Medulla oblongata (tissue), 1 donor: Measurements from ENCODE around the gene LTA4H.

ENCODE experiments used
- DNase-seq: peaks from one replicate; pipeline ENCODE4 v3.0.0-alpha.2; 2015; ENCODE audit errors: extremely low spot score

Gene LTA4H

DNA sequence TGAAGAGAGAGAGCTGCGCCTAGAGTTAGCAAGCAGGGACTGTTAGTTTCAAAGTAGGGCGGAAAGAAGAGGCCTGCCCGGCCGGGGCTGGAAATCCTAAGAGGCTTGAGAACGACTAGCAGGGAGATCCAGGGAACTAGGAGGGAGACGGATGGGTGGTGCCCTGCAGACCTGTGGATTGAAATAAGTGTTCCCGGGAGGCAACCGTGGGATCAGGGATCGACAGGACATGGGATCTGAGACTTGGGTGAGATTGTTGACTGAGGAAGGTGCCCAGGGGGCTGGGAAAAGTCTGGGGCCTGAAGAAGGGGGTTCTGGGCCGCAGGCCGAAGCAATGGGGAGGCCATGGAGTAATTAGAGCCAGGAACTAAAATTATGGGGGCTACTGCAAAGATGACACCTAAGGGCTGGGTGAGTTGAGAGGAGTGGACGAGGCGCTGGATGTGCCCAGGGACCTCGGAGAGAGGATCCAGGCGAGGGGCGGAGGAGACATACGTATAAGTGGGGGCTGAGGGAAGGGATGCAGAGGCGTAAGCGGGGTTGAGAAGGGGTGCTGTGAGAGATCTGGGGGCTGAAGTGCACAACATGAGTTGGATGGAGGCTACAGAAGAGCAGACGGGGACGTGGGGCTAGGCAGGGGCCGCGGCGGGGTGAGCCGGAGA is 635 bp downstream of the LTA4H start:
- peak; percentile 41 for DNase-seq

DNA sequence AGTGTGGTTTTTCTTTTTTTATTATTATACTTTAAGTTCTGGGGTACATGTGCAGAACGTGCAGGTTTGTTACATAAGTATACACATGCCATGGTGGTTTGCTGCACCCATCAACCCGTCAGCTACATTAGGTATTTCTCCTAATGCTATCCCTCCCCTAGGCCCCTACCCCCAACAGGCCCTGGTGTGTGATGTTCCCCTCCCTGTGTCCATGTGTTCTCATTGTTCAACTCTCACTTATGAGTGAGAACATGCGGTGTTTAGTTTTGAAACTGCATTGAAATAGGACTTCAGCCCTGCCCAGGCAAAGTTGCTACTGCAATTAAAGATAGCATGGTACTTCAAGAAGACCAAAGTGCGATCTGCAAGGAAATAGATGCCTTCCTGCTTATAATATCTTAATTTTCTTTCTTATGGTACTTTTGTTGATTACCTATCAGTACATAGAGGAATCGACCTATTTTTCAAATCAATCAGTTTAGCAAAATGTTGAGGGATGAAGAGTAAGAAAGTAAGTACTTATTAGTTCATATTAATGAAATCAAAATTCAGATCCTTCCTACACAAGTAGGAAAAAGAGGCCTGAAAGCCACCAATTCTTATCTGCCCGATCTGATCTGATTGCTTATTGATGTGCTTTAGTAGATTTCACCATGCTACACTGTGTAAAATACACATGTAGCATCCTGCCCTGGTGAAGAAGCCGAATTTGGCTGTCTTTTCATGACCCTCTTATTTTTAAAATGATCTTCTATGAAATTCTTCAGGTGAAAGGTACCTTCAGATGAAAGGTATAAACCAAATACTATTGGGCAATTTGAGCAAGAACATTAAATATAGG is 1.6 kb downstream of the LTA4H start:
- DNase-seq = no peak

DNA sequence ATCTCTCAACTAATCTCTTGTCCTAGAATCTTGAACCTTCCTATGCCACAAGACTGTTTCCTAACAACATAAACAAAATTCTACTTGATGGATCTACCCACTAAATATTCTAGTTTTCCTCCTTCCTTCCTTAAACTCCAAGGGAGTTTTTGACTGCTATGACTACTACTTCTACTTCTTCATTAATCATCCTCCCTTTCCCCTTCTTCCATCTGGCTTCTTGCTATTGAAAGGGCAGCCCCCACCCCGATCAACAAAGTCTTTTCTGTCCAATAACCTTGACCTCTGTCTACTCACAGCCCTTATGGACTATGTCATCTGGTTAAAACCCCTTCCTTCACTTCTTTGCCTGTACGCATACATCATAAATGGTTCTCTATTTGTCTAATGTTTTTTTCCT is 5.6 kb downstream of the LTA4H start:
- no peak for DNase-seq

DNA sequence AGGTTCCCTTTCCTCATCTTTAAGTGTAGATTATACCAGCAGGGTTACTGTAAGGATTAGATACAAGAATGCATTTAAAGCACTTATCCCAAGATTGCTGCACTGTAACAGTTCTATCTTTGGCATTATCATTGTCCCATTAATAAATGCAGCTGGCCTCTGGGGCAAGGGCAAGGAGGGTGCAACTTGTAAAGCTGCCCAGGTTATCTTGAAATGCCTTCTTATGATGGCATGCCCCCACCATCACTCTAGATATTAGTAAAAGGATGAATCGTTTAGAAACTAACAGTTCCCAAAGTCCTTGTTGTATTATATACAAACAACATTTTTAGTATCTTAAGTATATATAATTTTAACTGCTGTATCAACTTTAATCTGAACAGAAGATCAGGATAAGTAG is 6.8 kb downstream of the LTA4H start:
- no peak for DNase-seq

DNA sequence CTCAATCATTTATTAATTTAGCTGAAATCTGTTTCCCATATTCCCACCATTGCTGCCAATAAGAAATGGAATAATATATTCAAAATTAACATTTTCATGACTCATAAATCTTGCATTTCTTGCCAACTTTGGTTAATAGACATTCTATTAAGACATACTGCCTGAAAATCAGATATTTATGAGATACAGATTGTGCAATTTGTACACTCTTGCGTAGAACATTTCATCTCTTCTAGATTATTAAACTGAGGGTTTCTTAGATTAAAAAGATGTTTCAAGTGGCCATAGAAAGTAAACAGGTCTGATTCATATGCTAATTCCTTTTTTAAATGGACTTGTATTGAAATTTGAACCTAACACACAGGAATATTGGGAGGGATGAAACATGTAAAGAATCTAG is 9.1 kb downstream of the LTA4H start:
- DNase-seq = no peak

DNA sequence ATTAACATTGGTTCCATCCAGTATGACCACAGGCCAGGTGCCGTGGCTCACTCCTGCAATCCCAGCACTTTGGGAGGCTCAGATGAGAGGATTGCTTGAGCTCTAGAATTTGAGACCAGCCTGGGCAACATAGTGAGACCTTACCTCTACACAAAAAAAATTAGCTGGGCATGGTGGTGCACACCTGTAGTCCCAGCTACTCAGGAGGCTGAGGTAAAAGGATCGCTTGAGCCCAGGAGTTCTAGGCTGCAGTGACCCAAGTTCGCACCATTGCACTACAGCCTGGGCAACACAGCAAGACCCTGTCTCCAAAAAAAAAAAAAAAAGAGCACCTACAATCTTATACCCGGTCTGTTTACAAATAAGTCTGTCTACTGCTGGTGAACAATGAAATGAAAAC is 9.9 kb downstream of the LTA4H start:
- no peak for DNase-seq

DNA sequence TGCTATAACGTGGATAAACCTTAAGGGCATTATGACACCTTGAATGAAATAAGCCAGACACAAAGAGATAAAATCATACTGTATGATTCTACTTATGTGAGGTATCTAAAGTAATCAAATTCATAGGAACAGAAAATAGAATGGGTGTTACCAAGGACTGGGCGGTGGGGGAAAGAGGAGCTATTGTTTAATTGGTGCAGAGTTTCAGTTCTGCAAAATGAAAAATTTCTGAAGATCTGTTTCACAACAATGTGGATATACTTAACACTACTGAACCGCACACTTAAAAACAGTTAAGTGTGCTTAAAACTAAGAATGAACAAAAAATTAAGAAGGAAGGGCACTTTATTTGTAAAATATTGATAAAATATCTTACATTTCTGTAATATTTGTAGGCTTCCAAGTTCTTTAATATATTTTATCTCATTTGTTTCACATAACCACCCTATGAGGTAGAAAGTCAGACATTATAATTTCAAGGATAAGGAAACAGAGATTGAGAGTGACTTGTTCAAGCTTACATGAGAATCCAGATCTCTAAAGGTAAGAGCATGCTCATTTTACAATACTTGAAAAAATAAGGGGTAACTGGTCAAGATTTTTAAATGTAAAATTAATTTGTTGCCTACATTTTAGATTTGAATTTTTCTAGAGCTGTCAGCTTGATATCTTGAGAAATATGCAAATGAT is 14.9 kb downstream of the LTA4H start:
- DNase-seq = no peak

DNA sequence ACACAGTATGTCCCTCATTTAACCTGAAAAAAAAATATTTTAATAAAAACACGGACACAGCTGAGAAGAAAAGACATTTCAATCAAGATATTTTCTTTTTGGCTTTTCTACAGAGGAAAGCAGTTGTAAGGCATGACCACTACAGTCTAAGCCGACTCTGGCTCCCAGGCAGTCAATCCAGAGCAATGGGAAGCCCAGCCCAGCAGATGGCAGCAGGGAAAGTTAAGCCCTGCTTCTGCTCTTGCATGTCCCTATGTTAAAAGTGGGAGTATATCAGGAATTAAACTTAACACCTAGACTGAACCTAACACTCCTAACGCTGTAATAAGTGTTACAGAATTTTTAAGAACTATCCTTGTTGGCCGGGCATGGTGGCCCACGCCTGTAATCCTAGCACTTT is 19.7 kb downstream of the LTA4H start:
- no peak for DNase-seq

DNA sequence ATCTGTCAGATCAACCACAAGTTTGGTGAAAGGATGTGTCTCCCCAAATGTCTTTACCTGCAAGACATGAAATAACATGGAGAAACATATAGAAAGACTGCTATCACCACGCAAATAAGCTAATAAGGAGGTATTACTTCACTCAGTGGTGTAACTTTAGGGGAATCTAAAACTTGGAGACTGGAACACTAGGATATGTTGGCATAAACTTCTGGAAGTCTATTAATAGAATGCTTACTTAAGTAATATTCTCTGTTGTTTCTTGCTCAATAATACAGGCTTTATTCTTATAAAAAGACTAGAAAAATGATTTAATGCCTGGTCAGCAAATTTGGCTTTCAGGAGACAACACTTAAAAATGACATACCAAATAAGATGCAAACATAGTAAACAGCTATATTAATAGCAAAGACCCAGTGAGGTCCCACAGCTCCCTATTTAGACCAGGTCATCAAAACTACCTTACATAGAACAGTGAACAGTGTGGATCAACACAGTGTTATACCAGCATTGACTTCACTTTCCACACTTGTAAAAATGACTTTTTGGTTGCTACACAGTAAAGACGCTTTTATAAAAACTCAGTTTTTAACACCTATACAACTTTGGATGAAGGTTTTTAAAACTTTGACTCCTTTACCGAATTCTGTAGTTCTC is 20.3 kb downstream of the LTA4H start:
- no peak for DNase-seq

DNA sequence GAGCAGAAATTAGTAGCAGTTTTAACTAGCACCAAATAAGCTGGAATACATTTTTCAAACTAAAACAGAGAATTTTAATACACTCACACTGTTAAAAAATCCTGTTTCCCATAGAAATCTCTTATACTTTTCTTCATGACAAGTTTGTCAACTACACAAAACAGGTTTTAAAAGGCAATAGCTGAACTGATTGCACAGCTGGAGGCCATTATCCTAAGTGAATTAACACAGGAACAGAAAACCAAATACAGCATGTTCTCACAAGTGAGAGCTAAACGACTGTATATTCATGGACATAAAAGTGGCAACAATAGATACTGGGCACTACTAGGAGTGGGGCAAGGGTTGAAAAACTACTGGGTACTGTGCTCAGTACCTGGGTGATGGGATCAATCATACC is 27.7 kb downstream of the LTA4H start:
- no peak for DNase-seq

DNA sequence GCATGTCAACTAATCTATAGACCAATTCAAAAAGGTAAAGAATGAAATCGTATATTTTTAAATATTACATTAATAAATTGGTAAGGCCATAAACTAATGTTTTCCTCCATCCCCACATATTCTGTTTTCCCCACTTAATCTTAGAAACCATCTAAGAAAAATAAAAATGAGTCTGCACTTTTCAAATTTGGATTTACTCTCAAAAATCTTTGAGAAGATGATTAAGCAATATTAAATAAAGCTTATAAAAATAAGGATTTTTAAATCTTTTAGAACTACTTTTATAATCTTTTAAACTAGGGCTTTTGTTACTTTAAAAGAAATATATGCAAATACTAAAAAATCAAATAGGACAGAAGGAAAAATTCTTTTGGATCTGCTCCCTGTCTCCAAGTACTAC is 28.7 kb downstream of the LTA4H start:
- no peak for DNase-seq

DNA sequence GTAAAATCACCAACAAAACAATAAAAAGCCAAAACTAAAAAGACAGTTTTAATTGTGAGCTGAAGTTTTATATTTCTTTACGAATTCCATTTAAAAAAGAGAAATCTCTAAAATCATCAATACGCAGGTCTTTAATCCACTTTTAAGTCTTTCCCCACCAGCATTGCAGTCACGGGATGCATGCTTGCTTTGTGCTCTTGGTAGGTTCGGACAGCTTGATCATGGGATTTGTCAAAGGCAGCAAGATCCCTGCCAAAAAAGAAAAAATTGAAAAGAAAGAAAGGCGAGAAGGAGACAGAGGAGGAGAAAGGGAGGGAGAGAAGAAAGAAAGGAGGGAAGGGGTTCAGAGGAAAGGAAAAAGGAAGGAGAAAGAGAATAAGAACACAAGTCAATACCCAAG is 34.5 kb downstream of the LTA4H start:
- peak; percentile 56 for DNase-seq

DNA sequence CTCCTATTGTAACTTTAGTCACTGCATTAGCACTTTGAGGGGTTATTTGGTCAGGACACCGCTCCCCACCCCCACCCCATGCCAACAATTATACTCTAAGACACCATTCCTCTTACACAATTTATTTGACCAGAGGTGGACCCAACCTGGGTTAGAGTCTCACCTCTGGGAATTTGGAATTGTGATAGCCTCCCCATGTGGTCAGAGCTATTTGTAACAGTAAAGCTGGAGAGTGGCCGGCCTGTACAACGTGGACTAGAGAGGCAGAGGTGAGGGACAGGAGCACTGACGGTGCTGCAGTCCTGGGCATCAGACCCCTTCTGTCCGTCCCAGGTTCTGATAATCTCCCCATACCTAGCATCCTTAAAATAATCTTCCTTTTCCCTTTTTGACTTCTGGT is 35.9 kb downstream of the LTA4H start:
- no peak for DNase-seq

DNA sequence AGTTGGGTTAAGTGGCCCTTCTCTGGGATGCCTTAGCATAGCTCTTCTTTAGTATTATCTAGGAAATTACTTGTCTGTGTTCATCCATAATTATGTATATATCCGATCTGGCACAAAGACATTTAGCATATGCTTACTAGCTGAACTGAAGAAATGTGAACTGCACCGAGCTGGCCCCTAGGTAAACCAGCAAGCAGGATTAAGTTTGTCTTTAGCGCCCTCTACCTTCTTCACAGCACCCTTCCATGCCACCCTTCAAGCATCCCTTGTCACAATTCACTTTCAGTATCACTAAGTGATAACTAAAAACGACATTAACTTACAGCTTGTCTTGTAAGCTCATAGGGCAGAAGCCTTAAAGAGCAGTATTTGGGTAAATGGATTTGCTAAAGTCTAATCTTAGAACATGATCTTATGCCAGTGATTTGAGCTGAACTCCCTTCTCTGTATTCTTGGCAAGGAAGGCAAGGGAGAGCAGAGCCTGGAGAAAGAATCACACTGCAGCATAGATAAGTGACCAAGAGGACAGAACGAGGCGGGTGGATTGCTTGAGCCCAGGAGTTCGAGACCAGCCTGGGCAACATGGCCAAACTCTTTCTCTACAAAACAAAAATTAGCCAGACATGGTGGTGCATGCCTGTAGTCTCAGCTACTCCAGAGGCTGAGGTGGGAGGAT is 36.6 kb downstream of the LTA4H start:
- peak; percentile 79 for DNase-seq

DNA sequence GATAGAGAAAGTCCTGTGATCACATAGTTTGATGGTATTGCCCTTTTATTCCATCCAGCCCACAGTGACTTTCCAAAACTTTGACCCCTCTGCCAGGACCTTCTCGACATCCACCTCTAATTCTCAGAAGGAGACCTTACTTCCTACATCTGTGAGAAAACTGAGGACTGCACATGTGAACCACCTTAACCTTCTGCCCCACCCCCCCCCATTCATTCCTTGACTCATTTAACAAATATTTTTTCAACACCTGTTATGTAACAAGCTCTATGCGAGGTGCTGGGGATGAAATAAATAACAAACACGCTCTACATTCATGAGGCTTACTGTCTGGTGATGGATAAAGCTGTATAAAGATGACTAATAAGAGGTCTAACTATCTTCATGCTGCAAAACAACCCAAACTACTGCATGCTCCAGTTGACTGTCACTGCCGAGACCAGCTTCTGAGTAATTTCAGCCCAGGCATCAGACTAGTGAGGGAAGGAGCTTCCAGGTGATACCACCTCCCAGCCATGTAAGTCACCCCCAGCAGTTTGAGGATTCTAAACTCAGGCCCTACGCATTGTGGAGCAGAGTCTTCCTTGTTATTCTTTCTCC is 37.4 kb downstream of the LTA4H start:
- no peak for DNase-seq

DNA sequence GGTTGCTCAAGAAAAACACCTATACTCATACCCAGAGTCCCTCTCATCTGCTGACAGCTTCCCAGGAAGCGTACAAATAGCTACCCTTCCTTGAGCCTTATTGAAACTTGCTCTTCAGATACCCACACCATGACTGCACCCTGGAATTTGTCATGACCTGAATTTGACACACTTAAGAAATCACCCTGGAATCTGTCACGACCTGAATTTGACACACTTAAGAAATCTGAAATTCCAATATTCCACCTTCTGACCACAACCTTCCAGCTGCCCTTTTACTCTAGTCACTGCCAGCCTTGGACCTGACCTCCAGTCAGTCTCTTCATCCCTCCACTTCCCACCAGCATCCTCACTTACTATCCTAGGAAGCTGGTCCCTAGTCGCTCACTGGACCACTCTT is 38.1 kb downstream of the LTA4H start:
- DNase-seq = no peak

DNA sequence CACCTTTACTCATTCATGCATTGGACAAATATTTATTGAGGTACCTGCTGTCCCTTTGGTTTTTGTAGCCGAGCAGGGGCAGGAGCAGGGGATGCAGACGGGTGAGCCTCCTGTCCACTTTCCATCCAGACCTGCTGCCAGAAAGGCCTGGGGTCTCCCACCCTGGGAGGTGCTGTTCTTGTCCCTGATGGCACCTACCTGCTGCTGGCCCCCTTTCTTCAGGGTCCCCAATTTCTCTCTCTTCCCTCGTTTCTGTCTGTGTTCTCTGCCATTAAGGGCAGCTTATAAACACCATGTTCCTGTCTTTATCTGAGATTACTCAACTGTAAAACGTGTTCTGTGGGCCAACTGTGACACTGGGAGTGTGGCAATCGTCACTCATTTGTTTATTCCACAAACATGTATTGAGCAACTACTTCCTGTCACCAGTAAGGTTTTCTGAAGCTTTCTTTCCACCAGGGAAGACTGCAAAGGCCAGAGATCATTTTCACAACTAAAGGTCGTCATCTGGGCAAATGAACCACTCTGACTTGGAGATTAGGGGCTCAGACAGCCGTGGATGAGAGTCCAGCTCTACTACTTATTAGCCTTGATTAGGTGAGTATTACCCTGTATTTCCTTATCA is 39.2 kb downstream of the LTA4H start, which contains the start of gene HAL:
Gene HAL (minus strand): TSS at position 311 of the 625 bp plus-strand sequence. CDS start 434 bp downstream, outside the sequence.
- DNase-seq = no peak

DNA sequence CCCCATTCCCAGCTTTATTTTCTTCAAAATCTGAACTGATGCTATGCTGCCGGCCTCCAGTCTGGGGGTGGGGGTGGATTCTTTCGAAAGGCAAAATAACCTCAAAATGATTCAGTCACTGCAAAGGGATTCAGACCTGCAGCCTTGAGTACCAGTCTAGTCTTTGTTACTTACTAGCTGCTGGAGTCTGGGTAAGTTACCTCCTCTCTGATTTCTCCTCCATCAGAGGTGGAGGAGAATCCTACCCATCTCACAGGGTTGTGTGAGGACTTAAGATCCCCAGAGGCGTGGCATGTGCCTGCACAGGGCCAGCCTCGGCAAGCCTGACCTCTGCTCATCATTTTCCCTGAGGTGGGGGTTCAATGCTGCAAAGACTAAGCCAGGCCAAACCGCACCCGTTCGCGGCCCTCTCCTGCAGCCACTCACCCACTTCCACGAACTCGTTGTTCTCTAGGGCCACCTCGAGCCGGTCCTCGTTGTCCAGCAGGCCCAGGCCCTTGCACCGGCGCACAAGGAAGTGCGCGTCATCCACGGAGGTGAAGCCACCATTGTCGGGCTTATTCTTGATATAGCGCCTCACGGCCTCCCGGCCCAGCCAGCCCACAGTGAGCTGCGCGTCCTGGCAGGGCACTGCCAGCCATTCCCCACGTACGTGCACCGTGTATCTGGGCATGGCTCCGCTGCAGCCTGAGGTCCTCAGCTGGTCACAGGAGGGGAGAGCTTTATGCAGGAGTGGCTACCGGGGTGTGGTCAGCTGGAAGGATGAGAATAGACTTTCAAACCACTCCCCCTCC is 40.0 kb downstream of the LTA4H start:
- no peak for DNase-seq

DNA sequence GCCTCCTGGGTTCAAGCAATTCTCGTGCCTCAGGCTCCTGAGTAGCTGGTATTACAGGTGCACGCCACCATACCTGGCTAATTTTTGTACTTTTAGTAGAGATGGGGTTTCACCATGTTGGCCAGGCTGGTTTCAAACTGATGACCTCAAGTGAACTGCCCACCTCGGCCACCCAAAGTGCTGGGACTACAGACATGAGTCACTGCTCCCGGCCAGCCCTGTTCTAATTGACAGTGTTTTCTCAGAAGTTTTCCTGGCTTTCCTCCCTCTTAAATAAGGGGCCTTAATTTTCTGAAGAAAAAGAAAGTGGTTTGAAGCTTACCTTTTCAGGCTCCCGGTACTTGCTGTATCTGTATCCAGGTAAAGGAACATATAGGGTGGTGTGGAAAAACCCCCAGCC is 40.9 kb downstream of the LTA4H start:
- no peak for DNase-seq

DNA sequence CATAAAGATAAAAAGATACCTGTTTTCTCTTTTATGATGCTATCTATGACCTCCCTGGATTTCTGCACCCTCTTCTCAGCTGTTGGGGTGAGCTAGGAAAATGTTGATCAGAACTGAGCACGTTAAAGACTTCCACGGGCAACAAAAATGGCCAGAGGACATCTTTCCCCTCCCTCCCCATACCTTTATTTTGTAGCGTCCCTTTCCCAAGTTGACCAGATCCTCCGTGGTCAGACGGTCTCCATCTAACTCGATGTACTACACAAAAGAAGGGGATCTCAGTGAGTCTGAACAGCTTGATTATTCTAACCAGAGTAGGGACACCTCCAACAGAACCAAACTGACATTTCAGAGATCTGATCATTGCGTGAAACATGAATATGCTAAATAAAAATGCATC is 41.5 kb downstream of the LTA4H start:
- no peak for DNase-seq
